Hippocampal formation (tissue), 2 donors: ENCODE results near the gene PDPK1.

Source experiments
- DNase-seq, 2 donors: peaks; one replicate each; lab custom pipeline; 2025; lab: John Stamatoyannopoulos, UW

Gene PDPK1

GRCh38 chr16:2537451-2538379, at the start of gene PDPK1:
Gene PDPK1 (plus strand): TSS chr16:2538021. CDS start chr16:2538113, 92 bp downstream.
- peak; percentile 93 to 95 for DNase-seq

- no peak for DNase-seq
These were observed 48.2 kb upstream of the PDPK1 start for GRCh38 chr16:2489581-2489980.

- DNase-seq = no peak
These were observed 47.4 kb upstream of the PDPK1 start for GRCh38 chr16:2490190-2491105.

- DNase-seq = no peak
These were observed 45.5 kb upstream of the PDPK1 start for GRCh38 chr16:2492292-2492691.

GRCh38 chr16:2493605-2494004, 44.2 kb upstream of the PDPK1 start:
- DNase-seq = no peak

- DNase-seq = no peak
These were observed 43.2 kb upstream of the PDPK1 start for GRCh38 chr16:2494616-2495015.

GRCh38 chr16:2495041-2495440, 42.8 kb upstream of the PDPK1 start:
- no peak for DNase-seq

- no peak for DNase-seq
These were observed 41.4 kb upstream of the PDPK1 start for GRCh38 chr16:2496223-2497115.

GRCh38 chr16:2497116-2497630, 40.6 kb upstream of the PDPK1 start:
- no peak for DNase-seq

- DNase-seq = no peak
These were observed 39.9 kb upstream of the PDPK1 start for GRCh38 chr16:2497695-2498484.

- no peak for DNase-seq
These were observed 39.1 kb upstream of the PDPK1 start for GRCh38 chr16:2498531-2499253.

GRCh38 chr16:2499454-2499853, 38.4 kb upstream of the PDPK1 start:
- DNase-seq = no peak

GRCh38 chr16:2499890-2500429, 37.9 kb upstream of the PDPK1 start:
- DNase-seq = no peak

- DNase-seq = no peak
These were observed 37.3 kb upstream of the PDPK1 start for GRCh38 chr16:2500430-2500917.

- peak; percentile 83 to 92 for DNase-seq
These were observed 36.7 kb upstream of the PDPK1 start for GRCh38 chr16:2500918-2501750.

- DNase-seq = no peak
These were observed 35.6 kb upstream of the PDPK1 start for GRCh38 chr16:2501946-2502895.

GRCh38 chr16:2505695-2506094, 32.1 kb upstream of the PDPK1 start:
- no peak for DNase-seq
